Small intestine (tissue), 7 donors: ENCODE data around the gene PPA2. TPM values are rescaled to one million over a fixed set of nuclear protein-coding genes. Genes with fewer than 3 reads are reported as not detected.

Source experiments
- DNase-seq, 2 donors: peaks; one replicate each; pipeline versions ENCODE4 v3.0.0 to v3.0.0-alpha.2; 2013
- FAIRE-seq: peaks from 2 replicates; lab custom pipeline; 2012; peaks lifted over from hg19 to GRCh38; lab: Jason Lieb, UNC
- H3K27ac ChIP-seq, 3 donors: one replicate each; pipeline ENCODE4 v1.5.1; 2013; ENCODE audit warnings: low read length in 2 of 3, mild to moderate bottlenecking in 2 of 3, control low read depth in 1 of 3, inconsistent platforms in 1 of 3, low read depth in 1 of 3, moderate library complexity in 1 of 3
- H3K27me3 ChIP-seq, 3 donors: one replicate each; pipeline ENCODE4 v1.6.1; 2013; ENCODE audit warnings: low read length in 3 of 3, inconsistent platforms in 1 of 3; ENCODE audit not compliant: control insufficient read depth in 3 of 3, insufficient read depth in 3 of 3
- H3K36me3 ChIP-seq, 3 donors: one replicate each; pipeline ENCODE4 v1.6.1; 2013; ENCODE audit warnings: low read length in 3 of 3, inconsistent platforms in 1 of 3, low read depth in 1 of 3, mild to moderate bottlenecking in 1 of 3, moderate library complexity in 1 of 3; ENCODE audit not compliant: control insufficient read depth in 3 of 3, insufficient read depth in 2 of 3
- H3K4me1 ChIP-seq, 3 donors: one replicate each; pipeline ENCODE4 v1.6.1; 2013; ENCODE audit warnings: low read length in 2 of 3, inconsistent platforms in 1 of 3, low read depth in 1 of 3, mild to moderate bottlenecking in 1 of 3, moderate library complexity in 1 of 3; ENCODE audit not compliant: control insufficient read depth in 3 of 3, insufficient read depth in 2 of 3
- H3K4me3 ChIP-seq, 3 donors: one replicate each; pipeline ENCODE4 v1.5.1; 2013; ENCODE audit warnings: low read length in 3 of 3, control low read depth in 1 of 3, inconsistent platforms in 1 of 3, low read depth in 1 of 3, mild to moderate bottlenecking in 1 of 3, moderate library complexity in 1 of 3
- H3K9me3 ChIP-seq, 2 donors: one replicate each; pipeline ENCODE4 v1.6.1; 2013; ENCODE audit warnings: low read depth in 1 of 2, low read length in 1 of 2; ENCODE audit not compliant: control insufficient read depth in 2 of 2, insufficient read depth in 1 of 2
- WGBS, 3 donors: extraction: QIAGEN DNeasy Blood & Tissue Kit; methylation state at CpG; one replicate each; pipeline ENCODE4 v1.1.7; 2013; 5-methylcytosine and 5-hydroxymethylcytosine counted together
- polyA plus RNA-seq, 4 donors: library from polyadenylated mRNA; stranded (reverse) in 3 of 4; unstranded in 1 of 4; fragments of 200-250 nt in 3 of 4; fragments of 120-200 nt in 1 of 4; gene quantifications; one replicate each; pipeline versions ENCODE4 v1.2.1 to v1.2.3, GENCODE V29; 2013
- donor health status: healthy with polysubstance abuse.
- donor health status: control.
- donor health status: control.
- donor health status: Bipolar disorder and iron deficiency.
- donor health status: healthy.

PPA2 gene
- polyA plus RNA-seq, 4 donors: 87.0 to 129 (median 108) TPM

DNA sequence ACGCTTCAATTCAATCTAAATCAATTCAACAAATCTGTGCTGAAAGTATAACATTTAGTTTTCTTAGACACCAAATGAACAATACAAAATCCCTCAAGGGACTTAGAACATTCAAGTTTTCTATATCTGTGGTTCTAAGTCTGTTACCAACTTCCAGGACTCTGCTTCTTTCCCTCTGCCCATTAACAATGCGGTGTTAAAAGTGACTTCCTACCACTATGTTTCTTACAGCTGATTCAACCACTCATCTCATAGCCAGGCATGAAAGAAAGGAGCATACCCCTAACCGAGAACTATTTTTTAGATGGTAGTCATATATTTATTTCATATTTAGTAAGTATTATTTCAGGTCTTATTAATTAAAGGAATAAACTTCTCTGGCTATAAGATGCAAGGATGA lies 38.9 kb downstream of the PPA2 start:
- FAIRE-seq (no peak), DNase-seq (no peak)
- H3K27ac ChIP-seq: no peak overlapping the region
- H3K4me3 ChIP-seq: no peak overlapping the region
- peaks cover 0 to 3% of the 10 kb centered on the region in 2 donors for H3K9me3 ChIP-seq
- no peaks in the 10 kb centered on the region for H3K27me3 ChIP-seq
- H3K4me1 ChIP-seq: peaks cover 0 to 3% (median 0%) of the 10 kb centered on the region in 3 donors
- 95 to 97% (median 95%) methylated on average over 3 of the region's 3 CpGs for WGBS, 3 donors
- peaks cover 0 to 8% (median 7%) of the 10 kb centered on the region in 3 donors for H3K36me3 ChIP-seq

DNA sequence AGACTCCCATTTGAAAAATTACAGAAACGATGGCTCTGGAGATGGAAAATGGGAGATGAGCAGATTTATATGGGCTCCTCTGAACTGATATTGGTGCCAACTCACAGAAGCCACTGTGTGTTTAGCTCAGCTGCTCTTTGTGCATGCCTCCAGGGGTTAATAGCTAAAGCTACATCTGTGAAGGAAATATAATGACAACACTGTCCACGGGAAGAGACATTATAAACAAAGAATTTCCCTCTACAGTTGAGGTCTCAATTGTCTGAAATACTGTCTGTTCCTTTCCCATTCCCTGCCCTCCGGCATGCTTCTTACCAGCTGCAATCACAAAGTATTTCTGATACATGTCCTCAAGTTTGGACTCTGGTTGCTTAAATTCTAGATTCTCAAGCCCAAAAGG lies 40.4 kb downstream of the PPA2 start:
- peaks cover 0 to 3% (median 0%) of the 10 kb centered on the region in 3 donors for H3K4me1 ChIP-seq
- peaks cover 0 to 3% of the 10 kb centered on the region in 2 donors for H3K9me3 ChIP-seq
- 68 to 90% (median 85%) methylated on average over 3 of the region's 3 CpGs for WGBS, 3 donors
- DNase-seq (no peak), FAIRE-seq (no peak)
- H3K27ac ChIP-seq: no peak overlapping the region
- H3K27me3 ChIP-seq: no peaks in the 10 kb centered on the region
- peaks cover 0 to 8% (median 7%) of the 10 kb centered on the region in 3 donors for H3K36me3 ChIP-seq
- no peak overlapping the region for H3K4me3 ChIP-seq

DNA sequence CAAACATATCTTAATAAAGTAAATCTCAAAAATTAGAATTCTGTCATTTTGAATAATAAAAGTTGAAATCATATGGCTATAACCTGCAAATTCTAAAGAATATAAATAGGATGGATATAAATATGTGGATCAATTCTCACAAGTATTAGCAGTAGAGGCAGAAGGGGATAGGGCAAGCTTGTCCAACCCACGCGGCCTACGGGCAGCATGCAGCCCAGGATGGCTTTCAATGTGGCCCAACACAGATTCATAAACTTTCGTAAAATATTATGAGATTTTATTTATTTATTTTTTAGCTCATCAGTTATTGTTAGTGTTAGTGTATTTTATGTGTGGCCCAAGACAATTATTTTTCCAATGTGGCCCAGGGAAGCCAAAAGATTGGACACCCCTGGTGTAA lies 41.4 kb downstream of the PPA2 start:
- 98 to 99% (median 98%) methylated on average over 4 of the region's 4 CpGs for WGBS, 3 donors
- DNase-seq (no peak), FAIRE-seq (no peak)
- no peaks in the 10 kb centered on the region for H3K4me1 ChIP-seq
- no peaks in the 10 kb centered on the region for H3K27me3 ChIP-seq
- H3K27ac ChIP-seq: no peak overlapping the region
- H3K4me3 ChIP-seq: no peak overlapping the region
- H3K9me3 ChIP-seq: peaks cover 0 to 3% of the 10 kb centered on the region in 2 donors
- H3K36me3 ChIP-seq: peaks cover 0 to 8% (median 7%) of the 10 kb centered on the region in 3 donors

DNA sequence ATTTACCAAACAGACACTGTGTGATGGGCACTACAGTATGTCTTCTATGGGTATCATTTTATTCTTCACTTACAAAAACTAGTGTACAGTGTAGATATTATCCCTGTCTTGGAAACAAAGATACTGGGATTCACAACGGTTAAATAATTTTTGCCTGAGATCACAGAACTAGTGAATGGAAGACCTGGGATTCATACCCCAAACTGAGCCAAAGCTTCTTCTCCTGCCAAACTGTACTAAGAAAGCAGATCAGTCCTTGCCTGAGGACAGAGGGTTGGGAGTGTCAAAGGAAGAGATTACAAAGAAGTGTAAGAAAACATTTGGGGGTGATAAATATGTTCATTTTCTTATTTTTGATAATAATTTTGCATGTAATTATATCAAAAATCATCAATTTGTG lies 43.1 kb downstream of the PPA2 start:
- 0 to 33% (median 2%) methylated on average over 1 of the region's 1 CpG for WGBS, 3 donors
- Histone ChIP-seq H3K9me3 (peaks cover 0 to 14% of the 10 kb centered on the region in 2 donors), H3K36me3 (peaks cover 7 to 17% (median 10%) of the 10 kb centered on the region in 3 donors), H3K4me3 (no peak overlapping the region), H3K4me1 (no peaks in the 10 kb centered on the region), H3K27ac (no peak overlapping the region), H3K27me3 (no peaks in the 10 kb centered on the region)
- FAIRE-seq (no peak), DNase-seq (no peak)

DNA sequence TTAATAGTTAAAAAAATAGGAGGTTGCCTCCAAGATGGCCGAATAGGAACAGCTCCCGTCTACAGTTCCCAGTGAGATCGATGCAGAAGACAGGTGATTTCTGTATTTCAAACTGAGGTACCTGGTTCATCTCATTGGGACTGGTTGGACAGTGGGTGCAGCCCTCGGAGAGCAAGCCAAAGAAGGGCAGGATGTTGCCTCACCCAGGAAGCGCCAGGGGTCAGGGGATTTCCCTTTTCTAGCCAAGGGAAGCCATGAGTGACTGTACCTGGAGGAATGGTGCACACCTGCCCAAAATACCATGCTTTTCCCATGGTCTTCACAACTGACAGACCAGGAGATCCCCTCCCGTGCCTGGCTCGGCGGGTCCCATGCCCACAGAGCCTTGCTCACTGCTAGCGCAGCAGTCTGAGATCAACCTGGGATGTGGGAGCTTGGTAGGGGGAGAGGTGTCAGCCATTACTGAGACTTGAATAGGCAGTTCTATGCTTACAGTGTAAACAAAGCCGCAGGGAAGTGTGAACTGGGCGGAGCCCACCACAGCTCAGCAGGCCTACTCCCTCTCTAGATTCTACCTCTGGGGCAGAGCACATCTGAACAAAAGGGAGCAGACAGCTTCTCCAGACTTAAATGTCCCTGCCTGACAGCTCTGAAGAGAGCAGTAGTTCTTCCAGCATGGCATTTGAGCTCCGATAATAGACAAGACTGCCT lies 47.5 kb downstream of the PPA2 start:
- H3K27ac ChIP-seq: no peak overlapping the region
- H3K36me3 ChIP-seq: peaks cover 5 to 12% (median 7%) of the 10 kb centered on the region in 3 donors
- FAIRE-seq (no peak), DNase-seq (no peak)
- H3K9me3 ChIP-seq: peaks cover 0 to 11% of the 10 kb centered on the region in 2 donors
- no peaks in the 10 kb centered on the region for H3K27me3 ChIP-seq
- no peaks in the 10 kb centered on the region for H3K4me1 ChIP-seq
- H3K4me3 ChIP-seq: no peak overlapping the region
- 89 to 94% (median 92%) methylated on average over 12 of the region's 12 CpGs for WGBS, 3 donors

DNA sequence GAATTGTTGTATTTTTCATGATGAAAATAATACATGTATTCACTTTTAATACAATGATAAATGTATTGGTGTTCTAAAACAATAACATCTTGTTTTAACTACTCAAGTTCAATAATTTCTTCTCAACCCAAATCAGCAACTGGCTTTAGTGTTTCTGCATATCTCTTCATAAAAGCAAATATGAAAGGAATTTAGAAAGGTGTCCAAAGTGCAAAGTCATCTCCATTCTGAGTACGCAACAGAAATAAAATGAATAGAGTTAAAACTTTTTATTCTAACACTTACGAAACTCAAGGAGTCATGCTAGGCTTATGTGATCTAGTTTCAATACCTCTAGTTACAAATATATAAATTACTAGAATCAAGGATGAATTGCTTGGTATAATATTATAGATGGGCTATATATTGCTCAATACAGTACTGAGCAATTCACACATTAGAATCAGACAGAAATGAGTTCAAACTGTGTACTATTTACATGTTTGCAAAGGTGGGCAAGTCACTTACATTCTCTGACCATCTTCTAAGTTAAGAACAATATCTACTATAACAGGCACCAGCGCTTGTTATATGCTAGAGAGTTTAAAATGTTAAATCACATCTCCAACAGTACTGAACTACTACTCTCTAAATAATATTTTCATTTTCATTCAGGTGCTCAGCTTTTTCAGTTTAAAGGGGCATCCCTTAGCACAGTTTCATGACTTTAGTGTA lies 51.5 kb downstream of the PPA2 start:
- DNase-seq: peak in 1 of 2 donors; percentile 35
- H3K27ac ChIP-seq: no peak overlapping the region
- no peak for FAIRE-seq
- peaks cover 6 to 18% (median 7%) of the 10 kb centered on the region in 3 donors for H3K36me3 ChIP-seq
- WGBS, 3 donors: 64 to 76% (median 70%) methylated on average over 3 of the region's 3 CpGs
- H3K9me3 ChIP-seq: peaks cover 0 to 11% of the 10 kb centered on the region in 2 donors
- no peak overlapping the region for H3K4me3 ChIP-seq
- H3K4me1 ChIP-seq: no peaks in the 10 kb centered on the region
- H3K27me3 ChIP-seq: no peaks in the 10 kb centered on the region

DNA sequence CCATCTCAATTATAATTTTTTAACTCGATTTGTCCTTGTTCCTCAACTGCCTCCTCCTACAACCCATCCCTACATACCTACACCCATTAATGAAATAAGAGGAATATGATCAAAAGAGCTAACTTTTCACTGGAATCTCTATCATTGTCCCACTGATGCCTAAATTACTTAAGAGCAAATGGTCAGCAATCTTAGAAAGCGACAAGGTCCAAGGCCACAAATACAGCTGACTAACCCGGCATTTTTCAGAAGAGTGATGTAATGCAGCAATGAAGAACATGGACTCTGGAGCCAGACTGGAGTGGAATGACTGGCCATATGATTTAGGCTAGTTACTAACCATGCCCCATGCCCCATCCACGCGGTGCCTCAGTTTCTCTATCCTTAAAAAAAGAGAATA lies 56.2 kb downstream of the PPA2 start:
- Histone ChIP-seq H3K4me1 (no peaks in the 10 kb centered on the region), H3K36me3 (peaks cover 0 to 25% (median 7%) of the 10 kb centered on the region in 3 donors), H3K4me3 (no peak overlapping the region), H3K27me3 (no peaks in the 10 kb centered on the region), H3K27ac (no peak overlapping the region), H3K9me3 (no peaks in the 10 kb centered on the region)
- 80 to 90% (median 87%) methylated on average over 5 of the region's 5 CpGs for WGBS, 3 donors
- DNase-seq (peak; percentile 59 to 70), FAIRE-seq (no peak)

DNA sequence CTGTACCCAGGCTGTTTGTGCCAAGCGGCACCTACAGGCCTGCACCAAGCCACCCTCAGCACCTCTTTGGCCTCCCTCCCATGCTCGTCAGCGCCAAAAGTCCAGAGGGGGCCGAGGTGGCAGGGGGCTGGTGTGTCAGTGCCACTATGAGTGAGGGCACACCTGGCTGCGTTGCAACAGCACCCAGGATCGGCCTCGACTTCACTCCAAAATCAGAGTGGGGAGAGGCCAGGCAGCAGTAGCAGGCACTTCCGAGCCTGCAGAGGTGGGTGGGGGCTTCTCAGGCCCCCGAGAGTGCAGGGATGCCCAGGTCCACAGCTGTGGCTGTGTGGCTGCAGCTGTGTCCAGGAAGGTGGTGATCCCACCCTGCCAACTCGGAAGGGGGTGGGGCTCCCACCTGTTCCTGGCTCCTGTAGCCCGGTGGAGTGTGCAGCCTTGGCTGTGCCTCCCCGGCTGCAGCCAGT lies 58.5 kb downstream of the PPA2 start:
- no peaks in the 10 kb centered on the region for H3K4me1 ChIP-seq
- FAIRE-seq (no peak), DNase-seq (no peak)
- no peak overlapping the region for H3K4me3 ChIP-seq
- no peaks in the 10 kb centered on the region for H3K9me3 ChIP-seq
- no peak overlapping the region for H3K27ac ChIP-seq
- no peaks in the 10 kb centered on the region for H3K27me3 ChIP-seq
- H3K36me3 ChIP-seq: peaks cover 0 to 22% (median 7%) of the 10 kb centered on the region in 3 donors
- WGBS, 3 donors: 94 to 97% (median 96%) methylated on average over 12 of the region's 12 CpGs
